SH-SY5Y (cell line): ENCODE results near the gene RETREG1.

ENCODE experiments used
- GATA2 ChIP-seq: IDR thresholded peaks from 2 replicates; pipeline ENCODE4 v1.6.1; 2011; ENCODE audit warnings: mild to moderate bottlenecking, low read depth, low read length
- GATA3 ChIP-seq: IDR thresholded peaks from 2 replicates; pipeline ENCODE4 v1.6.1; 2011; ENCODE audit warnings: low read depth, mild to moderate bottlenecking, low read length, moderate library complexity

DNA sequence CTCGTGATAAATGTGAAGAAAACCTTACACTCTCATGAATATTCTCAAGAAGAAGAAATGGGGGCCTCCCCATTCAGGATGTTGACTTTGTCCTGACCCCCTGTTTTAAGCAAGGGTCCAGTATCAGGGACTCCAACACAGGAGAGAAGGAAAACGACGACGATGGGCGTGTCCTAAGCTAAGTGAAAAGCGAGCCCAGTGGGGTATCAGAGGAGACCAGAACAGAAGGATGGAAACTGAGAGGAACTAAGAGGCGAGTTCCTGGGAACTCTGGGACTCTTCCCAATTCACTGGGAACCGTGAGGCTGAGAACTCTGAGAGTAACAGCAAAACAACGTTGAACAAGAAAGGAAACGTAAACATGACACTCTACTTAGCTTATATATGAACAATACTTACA is 14.6 kb downstream of the RETREG1 start:
- TF ChIP-seq GATA3 (no peak), GATA2 (no peak)
